GM12891 (cell line): ENCODE data around the gene VAV2.

Experiments used
- PAX5 ChIP-seq: IDR thresholded peaks from 2 replicates; pipeline ENCODE4 v1.6.1; 2011; ENCODE audit warnings: low read length, moderate library complexity, mild to moderate bottlenecking; ENCODE audit not compliant: insufficient read depth, severe bottlenecking
- POLR2A ChIP-seq: IDR thresholded peaks from 2 replicates; pipeline ENCODE4 v1.6.1; 2011; ENCODE audit warnings: low read depth, low read length, control low read depth
- POLR2AphosphoS5 ChIP-seq: IDR thresholded peaks from 2 replicates; pipeline ENCODE4 v1.6.1; 2011; ENCODE audit warnings: low read depth, low read length, control low read depth
- TAF1 ChIP-seq: IDR thresholded peaks from 2 replicates; pipeline ENCODE4 v1.6.1; 2011; ENCODE audit warnings: low read depth, low read length, control low read depth

DNA sequence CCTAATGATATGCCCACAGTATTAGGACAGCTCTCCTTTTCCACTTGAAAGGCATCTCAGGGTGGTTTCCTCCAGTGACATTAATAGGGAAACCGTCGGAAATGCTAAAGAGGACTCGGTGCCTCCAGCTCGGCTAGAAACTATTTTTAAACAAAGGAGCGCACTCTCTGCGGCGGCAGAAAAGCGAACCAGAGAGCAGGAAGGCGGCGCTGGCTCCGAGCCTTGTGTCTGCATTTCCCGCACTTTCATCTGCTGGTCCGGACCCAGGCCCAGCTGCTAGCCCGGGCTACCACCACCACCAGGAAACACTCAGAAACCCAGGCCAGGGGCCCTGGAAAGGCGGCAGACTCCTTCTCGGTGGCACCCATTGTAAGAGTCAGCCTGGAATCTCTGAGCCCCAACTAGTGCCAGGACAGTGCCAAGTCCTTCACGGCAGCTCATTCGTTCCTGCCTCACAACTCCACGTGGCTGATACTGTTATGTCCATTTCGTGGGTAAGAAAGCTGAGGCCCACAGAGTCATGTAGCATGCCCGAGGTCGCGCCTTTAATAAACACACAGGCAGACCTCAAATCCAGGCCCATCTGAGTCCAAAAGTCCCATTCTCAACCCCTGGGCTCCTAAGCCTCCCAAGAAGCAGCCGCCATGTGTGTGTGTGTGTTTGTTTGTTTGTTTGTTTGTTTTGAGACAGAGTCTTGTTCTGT lies 73.9 kb downstream of the VAV2 start:
- TF ChIP-seq POLR2A (no peak), POLR2AphosphoS5 (no peak), PAX5 (no peak), TAF1 (no peak)
